Activated effector memory CD4-positive, alpha-beta T cell treated with Interleukin-2 at 50 U/mL for 16 hours (primary cell): Measurements from ENCODE around the gene WFIKKN1.
A peak's percentile ranks its signal among the peaks of the same experiment; 100 is the strongest.

Experiments
- DNase-seq: peaks from one replicate; pipeline ENCODE4 v3.0.0-alpha.2; 2020

Gene WFIKKN1

GRCh38 chr16:630815-631405, at the start of gene WFIKKN1:
WFIKKN1 (plus strand) TSS chr16:630985; CDS start chr16:631254, 269 bp downstream.
- no peak for DNase-seq

- no peak for DNase-seq
These were observed 48.6 kb upstream of the WFIKKN1 start for GRCh38 chr16:582218-582613.

GRCh38 chr16:582614-583331, 48.0 kb upstream of the WFIKKN1 start:
- DNase-seq, result no peak

- DNase-seq, result no peak
These were observed 47.3 kb upstream of the WFIKKN1 start for GRCh38 chr16:583470-583814.

- no peak for DNase-seq
These were observed 46.8 kb upstream of the WFIKKN1 start for GRCh38 chr16:583815-584591.

- no peak for DNase-seq
These were observed 45.4 kb upstream of the WFIKKN1 start for GRCh38 chr16:585351-585750.

- DNase-seq, result no peak
These were observed 44.6 kb upstream of the WFIKKN1 start for GRCh38 chr16:586047-586644.

- no peak for DNase-seq
These were observed 43.9 kb upstream of the WFIKKN1 start for GRCh38 chr16:586645-587590.

- DNase-seq, result peak; percentile 48
These were observed 42.2 kb upstream of the WFIKKN1 start for GRCh38 chr16:588639-588888.

GRCh38 chr16:588889-589657, 41.7 kb upstream of the WFIKKN1 start:
- peak; percentile 97 for DNase-seq

- DNase-seq, result peak; percentile 98
These were observed 41.1 kb upstream of the WFIKKN1 start, which contains the start of gene RAB40C for GRCh38 chr16:589658-590187. RAB40C (plus strand) TSS chr16:590066; CDS start chr16:590292, 226 bp downstream.

- no peak for DNase-seq
These were observed 40.5 kb upstream of the WFIKKN1 start for GRCh38 chr16:590188-590814.

- no peak for DNase-seq
These were observed 40.0 kb upstream of the WFIKKN1 start for GRCh38 chr16:590815-591200.

GRCh38 chr16:591231-591630, 39.6 kb upstream of the WFIKKN1 start:
- no peak for DNase-seq

GRCh38 chr16:591892-592517, 38.8 kb upstream of the WFIKKN1 start:
- DNase-seq, result no peak

- no peak for DNase-seq
These were observed 38.1 kb upstream of the WFIKKN1 start for GRCh38 chr16:592518-593306.

GRCh38 chr16:593406-593805, 37.4 kb upstream of the WFIKKN1 start:
- DNase-seq, result no peak

- no peak for DNase-seq
These were observed 37.0 kb upstream of the WFIKKN1 start for GRCh38 chr16:593807-594206.

GRCh38 chr16:595094-595528, 35.7 kb upstream of the WFIKKN1 start:
- DNase-seq, result no peak
